RWPE2 (cell line): Measurements from ENCODE around the gene BANK1.

ENCODE experiments used
- ATAC-seq: fragments of 200-7000 bp; cut with Tn5 transposase; 3 replicates; pipeline ENCODE4 v1.9.1; 2021; ENCODE audit warnings: low read depth
- DNase-seq: peaks from one replicate; pipeline ENCODE4 v3.0.0-alpha.2; 2020; ENCODE audit warnings: low spot score
- H3K27ac ChIP-seq: fragments of 450-650 bp; 2 replicates; pipeline ENCODE4 v1.5.1; 2017; ENCODE audit warnings: mild to moderate bottlenecking; ENCODE audit not compliant: poor library complexity, severe bottlenecking
- H3K27me3 ChIP-seq: fragments of 250-450 bp; sonication (Bioruptor Pico); 2 replicates; pipeline ENCODE4 v1.5.1; 2021; ENCODE audit warnings: mild to moderate bottlenecking, moderate library complexity; ENCODE audit not compliant: insufficient read depth, poor library complexity, severe bottlenecking
- H3K36me3 ChIP-seq: fragments of 250-450 bp; sonication (Bioruptor Pico); 2 replicates; pipeline ENCODE4 v1.5.1; 2020; ENCODE audit warnings: low read depth, mild to moderate bottlenecking, moderate library complexity
- H3K4me1 ChIP-seq: fragments of 250-450 bp; sonication (Bioruptor Pico); 2 replicates; pipeline ENCODE4 v1.5.1; 2021; ENCODE audit warnings: mild to moderate bottlenecking, moderate library complexity; ENCODE audit not compliant: insufficient read depth, poor library complexity, severe bottlenecking
- H3K4me3 ChIP-seq: fragments of 250-450 bp; sonication (Bioruptor Pico); 2 replicates; pipeline ENCODE4 v1.5.1; 2021; ENCODE audit warnings: mild to moderate bottlenecking, moderate library complexity; ENCODE audit not compliant: severe bottlenecking
- H3K9me3 ChIP-seq: fragments of 250-450 bp; sonication (Bioruptor Pico); 2 replicates; pipeline ENCODE4 v1.5.1; 2021; ENCODE audit warnings: mild to moderate bottlenecking, moderate library complexity; ENCODE audit not compliant: severe bottlenecking
- TF ChIP-seq, protein P1 (sequence below): fragments of 450-650 bp; IDR thresholded peaks from one replicate; pipeline ENCODE4 v1.5.1; 2017; ENCODE audit warnings: mild to moderate bottlenecking, moderate library complexity; ENCODE audit not compliant: poor library complexity, severe bottlenecking

BANK1 gene, protein sequence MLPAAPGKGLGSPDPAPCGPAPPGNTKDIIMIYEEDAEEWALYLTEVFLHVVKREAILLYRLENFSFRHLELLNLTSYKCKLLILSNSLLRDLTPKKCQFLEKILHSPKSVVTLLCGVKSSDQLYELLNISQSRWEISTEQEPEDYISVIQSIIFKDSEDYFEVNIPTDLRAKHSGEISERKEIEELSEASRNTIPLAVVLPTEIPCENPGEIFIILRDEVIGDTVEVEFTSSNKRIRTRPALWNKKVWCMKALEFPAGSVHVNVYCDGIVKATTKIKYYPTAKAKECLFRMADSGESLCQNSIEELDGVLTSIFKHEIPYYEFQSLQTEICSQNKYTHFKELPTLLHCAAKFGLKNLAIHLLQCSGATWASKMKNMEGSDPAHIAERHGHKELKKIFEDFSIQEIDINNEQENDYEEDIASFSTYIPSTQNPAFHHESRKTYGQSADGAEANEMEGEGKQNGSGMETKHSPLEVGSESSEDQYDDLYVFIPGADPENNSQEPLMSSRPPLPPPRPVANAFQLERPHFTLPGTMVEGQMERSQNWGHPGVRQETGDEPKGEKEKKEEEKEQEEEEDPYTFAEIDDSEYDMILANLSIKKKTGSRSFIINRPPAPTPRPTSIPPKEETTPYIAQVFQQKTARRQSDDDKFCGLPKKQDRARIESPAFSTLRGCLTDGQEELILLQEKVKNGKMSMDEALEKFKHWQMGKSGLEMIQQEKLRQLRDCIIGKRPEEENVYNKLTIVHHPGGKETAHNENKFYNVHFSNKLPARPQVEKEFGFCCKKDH

DNA sequence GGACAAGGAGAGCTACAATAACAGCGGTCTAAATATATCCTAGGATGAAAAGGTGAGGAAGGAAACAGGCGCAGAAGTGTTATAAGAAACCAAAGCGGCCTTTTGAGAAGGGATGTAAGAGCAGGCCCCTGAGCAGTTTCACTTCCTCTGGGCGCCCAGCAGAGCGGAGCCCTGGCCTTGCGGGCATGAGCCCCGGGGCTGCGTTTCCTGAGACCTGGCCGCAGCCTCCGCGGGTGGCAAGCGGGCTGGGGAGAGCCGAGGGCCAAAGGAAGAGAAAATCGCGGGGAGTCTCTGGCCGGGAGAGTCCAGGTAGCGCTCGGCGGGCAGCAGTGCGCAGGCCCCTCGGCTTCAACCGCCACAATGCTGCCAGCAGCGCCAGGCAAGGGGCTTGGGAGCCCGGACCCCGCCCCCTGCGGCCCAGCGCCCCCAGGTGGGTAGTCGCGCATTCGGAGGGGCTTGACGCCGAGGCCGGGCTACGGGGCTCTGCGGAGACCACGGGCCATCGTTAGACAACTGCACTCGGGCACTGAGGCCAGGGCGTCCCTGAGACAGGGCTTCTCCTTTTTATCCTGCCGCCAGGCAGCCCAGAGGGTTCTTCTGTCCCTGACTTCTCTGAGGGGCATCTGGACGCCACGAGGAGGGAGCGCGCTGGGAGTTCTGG lies at the start of gene BANK1:
TSS of gene BANK1 (plus strand) at position 210 of the 661 bp plus-strand sequence. CDS start at position 361, 151 bp downstream.
- Histone ChIP-seq H3K4me3 (peak within 1 kb of the TSS; percentile 30), H3K9me3 (no peaks in the 10 kb centered on the region), H3K4me1 (peaks cover 11% of the 10 kb centered on the region), H3K36me3 (no peaks in the 10 kb centered on the region), H3K27ac (no peak within 1 kb of the TSS), H3K27me3 (peaks cover 3% of the 10 kb centered on the region)
- DNase-seq (no peak), ATAC-seq (peak; percentile 86)
- TF ChIP-seq, protein P1, sequence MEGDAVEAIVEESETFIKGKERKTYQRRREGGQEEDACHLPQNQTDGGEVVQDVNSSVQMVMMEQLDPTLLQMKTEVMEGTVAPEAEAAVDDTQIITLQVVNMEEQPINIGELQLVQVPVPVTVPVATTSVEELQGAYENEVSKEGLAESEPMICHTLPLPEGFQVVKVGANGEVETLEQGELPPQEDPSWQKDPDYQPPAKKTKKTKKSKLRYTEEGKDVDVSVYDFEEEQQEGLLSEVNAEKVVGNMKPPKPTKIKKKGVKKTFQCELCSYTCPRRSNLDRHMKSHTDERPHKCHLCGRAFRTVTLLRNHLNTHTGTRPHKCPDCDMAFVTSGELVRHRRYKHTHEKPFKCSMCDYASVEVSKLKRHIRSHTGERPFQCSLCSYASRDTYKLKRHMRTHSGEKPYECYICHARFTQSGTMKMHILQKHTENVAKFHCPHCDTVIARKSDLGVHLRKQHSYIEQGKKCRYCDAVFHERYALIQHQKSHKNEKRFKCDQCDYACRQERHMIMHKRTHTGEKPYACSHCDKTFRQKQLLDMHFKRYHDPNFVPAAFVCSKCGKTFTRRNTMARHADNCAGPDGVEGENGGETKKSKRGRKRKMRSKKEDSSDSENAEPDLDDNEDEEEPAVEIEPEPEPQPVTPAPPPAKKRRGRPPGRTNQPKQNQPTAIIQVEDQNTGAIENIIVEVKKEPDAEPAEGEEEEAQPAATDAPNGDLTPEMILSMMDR: peak; percentile 47

DNA sequence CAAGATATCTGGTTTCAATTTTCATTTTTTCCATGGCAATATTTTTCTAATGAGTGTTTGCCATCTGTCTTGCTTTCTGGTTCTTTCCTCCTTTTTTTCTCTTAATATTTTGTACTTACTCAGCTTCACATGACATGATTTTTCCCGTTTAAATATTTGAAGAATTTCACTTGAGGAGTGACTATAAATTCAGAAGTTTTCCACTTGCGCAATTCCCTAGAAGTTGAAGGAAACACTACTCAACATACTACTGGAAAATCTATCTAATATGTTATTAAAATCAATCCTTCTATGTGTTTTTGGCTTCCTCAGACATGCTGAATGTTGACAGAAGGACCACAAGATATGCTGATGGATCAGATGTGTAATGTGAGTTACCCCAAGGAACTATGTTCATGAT lies 36.8 kb upstream of the BANK1 start:
- Histone ChIP-seq H3K4me1 (peaks cover 6% of the 10 kb centered on the region), H3K36me3 (no peaks in the 10 kb centered on the region)
- DNase-seq: no peak

DNA sequence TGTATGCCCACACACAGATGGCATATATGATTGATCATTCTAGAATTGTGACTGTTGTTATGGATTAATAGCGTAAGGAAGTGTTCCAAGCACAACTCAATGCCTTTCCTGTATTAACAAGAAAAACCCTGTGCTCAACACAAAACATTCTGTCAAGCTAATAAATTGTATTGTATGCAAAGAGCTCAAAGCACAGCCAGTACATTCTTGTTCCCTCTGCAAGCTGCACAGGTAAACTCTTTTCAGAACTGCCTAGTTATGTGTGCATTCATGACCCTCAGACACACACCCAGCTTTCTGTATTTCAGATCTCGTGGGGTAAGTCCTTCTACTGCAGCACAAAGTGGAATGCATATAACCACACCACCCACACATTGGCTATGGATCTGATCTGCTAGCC lies 34.3 kb upstream of the BANK1 start:
- no peak for DNase-seq
- Histone ChIP-seq H3K4me3 (no peak overlapping the region), H3K36me3 (no peaks in the 10 kb centered on the region), H3K27ac (no peak overlapping the region), H3K4me1 (peaks cover 6% of the 10 kb centered on the region), H3K27me3 (no peaks in the 10 kb centered on the region), H3K9me3 (no peaks in the 10 kb centered on the region)
- ATAC-seq: no peak
- TF ChIP-seq, protein P1: no peak

More for the DNA sequence above, 36.8 kb upstream of the BANK1 start:
- TF ChIP-seq, protein P1: no peak
- no peak for ATAC-seq
- Histone ChIP-seq H3K27me3 (no peaks in the 10 kb centered on the region), H3K27ac (no peak overlapping the region), H3K9me3 (no peaks in the 10 kb centered on the region), H3K4me3 (no peak overlapping the region)

DNA sequence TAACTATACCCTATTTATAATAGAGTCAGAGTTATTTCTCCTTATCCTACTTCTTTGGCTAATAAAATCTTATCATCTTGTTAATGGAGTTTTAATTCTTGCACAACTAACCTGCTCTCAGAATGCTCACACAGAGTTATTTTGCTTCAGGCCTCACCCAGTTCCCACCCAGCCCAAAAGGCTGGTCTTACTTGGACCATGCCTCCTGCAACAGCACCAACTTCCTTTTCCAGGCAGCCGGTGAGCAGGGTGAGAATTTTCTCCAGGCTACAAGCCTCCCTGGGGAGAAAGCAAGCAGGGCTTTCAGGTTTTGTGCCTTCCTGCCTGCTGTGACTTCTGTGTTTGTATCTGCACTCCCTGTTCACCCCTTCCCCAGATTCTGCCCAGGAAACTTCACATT lies 29.1 kb upstream of the BANK1 start:
- Histone ChIP-seq H3K27ac (no peak overlapping the region), H3K4me1 (no peaks in the 10 kb centered on the region), H3K9me3 (no peaks in the 10 kb centered on the region), H3K27me3 (no peaks in the 10 kb centered on the region), H3K4me3 (no peak overlapping the region), H3K36me3 (no peaks in the 10 kb centered on the region)
- DNase-seq: no peak
- ATAC-seq: no peak
- TF ChIP-seq, protein P1: no peak
